Stimulated activated CD4-positive, alpha-beta T cell treated with anti-CD3 and anti-CD28 coated beads, Interleukin-2, amount 100 ng/mL, for 4 hours (primary cell): ENCODE data around the gene RUNX2.

Experiments used
- DNase-seq: peaks from one replicate; pipeline ENCODE4 v3.0.0-alpha.2; 2020; ENCODE audit warnings: low read depth

RUNX2 gene

DNA sequence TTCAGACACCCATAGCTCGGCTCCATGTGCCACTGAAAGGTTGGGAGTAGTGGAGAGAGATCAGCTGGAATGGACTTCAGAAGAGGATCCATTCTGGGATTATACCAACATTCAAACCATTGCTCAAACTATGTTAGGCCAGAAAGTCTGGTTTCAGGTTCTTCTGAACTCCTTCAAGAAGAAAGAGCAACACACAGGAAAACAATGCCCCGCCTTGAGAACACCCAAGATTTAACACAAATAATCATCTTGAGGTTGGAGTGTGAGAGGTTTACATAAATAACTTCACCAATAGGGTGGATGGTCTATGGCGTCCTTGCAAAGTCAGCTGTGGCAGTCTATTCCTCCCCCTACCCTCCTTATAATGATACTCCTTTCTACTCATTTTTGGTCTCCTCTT, 261.2 kb downstream of the RUNX2 start:
- no peak for DNase-seq

DNA sequence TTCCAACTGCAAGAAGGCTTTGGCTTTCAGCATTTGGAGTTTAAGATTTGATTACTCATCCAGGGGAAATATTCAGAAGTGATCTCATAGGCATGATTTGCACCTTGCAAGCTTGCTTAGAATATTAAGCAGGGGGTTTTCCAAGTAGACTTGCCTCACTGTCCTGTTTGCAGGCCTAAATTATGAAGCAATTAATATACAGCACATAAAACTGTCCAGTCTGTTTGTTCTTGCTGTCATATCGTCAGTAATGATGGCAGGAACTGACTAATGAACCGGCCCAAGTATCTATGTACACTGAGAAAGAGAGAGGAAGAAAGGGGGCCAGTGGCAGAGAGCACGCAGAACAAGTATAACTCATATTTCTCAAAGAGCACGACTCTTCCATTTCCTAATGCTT, 262.1 kb downstream of the RUNX2 start:
- no peak for DNase-seq

DNA sequence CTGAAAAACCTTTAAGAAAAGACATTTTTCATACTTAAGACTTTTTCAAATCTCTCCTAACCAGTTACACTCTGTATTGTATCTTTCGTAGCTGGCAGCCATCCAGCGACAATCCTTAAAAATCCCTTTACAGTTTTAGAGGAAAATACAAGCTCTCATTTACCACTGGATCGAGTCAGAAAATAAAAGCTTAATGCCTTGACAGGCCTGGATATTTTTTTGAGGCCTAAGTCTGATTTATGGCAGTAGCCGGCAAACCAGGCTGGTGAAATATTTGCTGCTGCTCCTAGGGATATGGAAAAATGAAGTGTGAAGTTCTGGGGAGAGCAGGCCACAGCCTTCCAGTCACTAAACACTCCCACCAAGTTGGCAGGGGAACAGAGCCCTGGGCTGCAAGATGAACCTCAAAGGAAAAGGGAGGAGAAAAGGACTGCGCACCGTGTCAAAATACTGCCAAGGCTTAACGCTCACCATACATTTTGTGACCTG, 262.6 kb downstream of the RUNX2 start:
- DNase-seq, result no peak

- DNase-seq, result no peak
These were observed 263.2 kb downstream of the RUNX2 start for GRCh38 chr6:45591306-45591705.

DNA sequence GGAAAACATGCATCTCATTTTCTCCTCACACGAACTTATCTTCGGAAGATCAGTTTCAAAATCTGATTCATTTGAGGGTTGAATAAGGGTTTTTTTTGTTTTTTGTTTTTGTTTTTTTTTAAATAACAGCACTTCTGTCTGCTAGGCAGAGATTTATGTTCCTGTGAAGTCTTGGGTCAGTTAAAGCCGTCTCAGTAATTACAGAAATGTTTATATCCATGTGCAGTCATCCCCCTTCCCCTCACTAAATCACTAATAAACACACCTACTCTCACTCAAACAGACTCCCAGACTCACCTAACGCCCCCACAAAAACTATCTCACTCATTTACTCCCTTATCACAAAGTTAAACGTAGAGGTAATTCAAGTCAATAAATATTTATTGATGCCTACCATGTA, 263.8 kb downstream of the RUNX2 start:
- no peak for DNase-seq

DNA sequence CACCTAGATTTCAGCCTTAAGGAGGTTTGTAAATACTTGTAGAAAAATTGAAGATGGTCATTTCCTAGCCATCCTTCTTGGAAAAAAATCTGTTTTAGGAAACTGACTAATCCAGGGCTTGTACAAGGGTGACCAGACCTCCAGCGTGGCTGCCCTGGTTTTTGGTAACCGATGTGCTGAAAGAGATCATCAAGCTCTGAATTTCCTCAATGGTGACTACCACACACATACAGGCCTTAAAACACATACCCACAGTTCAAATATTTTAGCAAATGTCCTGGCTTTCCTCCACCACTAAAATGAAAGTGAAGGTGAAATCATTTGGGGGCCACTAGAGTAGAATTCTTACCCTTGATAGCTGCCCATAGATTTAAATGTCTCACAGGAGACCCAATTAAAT, 264.9 kb downstream of the RUNX2 start:
- DNase-seq, result no peak

- no peak for DNase-seq
These were observed 267.1 kb downstream of the RUNX2 start for GRCh38 chr6:45595010-45595851.

DNA sequence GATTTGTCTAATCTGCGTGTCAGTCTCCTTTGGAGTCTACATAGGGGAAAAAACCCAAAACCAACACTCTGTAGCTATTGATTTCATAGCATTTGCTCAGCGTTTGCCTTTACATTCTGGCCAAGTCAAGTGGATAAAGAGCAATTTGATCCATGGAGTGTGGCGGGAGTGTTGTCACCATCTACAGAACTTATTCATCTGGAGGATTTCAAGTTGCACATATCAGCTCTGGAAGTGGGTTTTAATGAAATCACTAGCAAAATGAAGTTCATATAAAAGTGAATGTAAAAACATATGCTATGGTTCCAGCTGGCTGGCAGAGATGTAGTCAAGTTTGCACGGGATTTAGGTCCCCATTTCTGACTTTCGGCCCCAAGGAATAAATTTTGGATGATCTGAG, 269.3 kb downstream of the RUNX2 start:
- no peak for DNase-seq

DNA sequence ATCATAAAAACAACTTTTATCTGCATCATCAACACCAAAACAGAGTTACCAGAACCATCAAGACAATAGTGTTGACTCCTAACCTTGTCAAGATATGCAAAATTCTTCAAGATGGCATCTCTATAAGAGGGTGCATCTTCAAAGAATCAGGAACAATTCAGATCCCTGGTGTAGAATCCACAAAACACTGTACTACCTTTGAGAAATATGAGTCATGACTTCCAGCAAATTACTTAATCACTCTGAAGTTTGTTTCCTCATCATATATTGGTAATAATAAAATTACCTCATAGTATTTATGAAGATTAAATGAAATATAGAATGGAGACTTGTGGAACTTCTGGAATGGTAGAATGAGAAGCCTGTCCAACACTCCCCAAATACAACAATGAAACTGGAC, 270.9 kb downstream of the RUNX2 start:
- DNase-seq, result no peak

DNA sequence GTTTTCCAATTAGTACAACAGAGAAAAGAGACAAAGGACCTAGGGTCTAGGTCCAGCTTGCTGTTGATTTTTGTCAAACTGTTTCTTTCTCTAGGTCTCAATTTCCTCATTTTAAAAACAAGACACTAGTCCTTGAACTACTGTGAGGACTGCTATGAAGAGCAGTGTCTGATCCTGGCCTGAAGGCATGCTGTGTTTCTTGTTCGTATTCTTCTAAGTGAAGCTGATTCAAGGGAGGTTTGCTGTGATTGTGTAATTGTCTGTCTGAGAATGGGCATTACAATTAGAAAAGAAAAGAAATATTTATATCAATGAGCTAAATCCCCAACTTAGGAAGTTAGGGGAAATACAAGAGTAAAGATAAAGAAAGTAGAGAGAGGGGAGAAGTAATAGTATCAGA, 277.8 kb downstream of the RUNX2 start:
- DNase-seq, result no peak

DNA sequence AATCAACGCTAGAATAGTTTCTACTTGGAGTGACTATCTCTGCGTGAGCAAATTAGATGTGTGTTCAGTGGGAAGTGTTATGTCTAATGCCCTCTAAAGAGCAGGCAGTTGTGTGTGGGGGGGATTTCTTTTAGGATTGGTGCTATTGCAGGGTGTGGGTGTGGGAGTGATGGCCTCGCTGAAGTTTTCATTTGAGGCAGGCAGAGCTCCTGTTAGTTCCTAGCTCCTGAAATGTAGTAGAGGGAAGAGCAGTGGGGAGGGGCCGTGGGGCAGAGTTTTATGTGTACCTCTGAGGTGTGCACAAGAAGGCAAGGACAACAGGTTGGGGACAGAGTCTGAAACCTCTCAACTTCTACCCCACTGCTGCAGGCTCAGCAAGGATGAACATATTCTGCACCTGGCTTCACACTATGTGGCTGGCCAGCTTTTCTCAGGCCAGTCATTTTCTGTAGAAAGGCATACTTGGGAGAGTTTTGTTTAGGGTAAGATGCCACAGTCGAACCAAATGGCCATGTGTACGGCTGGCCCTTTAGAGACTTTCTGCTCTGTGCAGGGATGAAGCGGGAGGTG, 278.8 kb downstream of the RUNX2 start:
- DNase-seq, result no peak

DNA sequence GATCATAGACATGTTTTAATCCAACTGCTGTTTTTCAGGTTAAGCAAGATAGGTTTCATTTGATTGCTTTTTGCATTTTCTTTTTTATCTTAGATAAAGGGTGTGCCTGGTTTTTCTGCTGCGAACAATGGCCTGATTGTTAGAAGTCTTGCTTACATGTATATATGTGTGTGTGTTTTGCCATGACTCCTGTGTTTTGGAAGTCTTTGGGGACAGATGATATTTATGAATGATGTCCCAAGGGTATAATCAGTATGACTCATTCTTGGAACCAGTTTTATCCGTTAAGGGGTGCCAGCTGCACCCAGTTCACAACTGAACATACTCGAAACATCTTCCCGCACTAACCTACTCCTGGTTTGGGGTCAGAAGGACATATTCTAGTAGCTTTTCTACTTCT, 279.7 kb downstream of the RUNX2 start:
- no peak for DNase-seq

GRCh38 chr6:45608252-45608913, 280.3 kb downstream of the RUNX2 start:
- DNase-seq, result no peak

- no peak for DNase-seq
These were observed 281.1 kb downstream of the RUNX2 start for GRCh38 chr6:45609141-45609638.

DNA sequence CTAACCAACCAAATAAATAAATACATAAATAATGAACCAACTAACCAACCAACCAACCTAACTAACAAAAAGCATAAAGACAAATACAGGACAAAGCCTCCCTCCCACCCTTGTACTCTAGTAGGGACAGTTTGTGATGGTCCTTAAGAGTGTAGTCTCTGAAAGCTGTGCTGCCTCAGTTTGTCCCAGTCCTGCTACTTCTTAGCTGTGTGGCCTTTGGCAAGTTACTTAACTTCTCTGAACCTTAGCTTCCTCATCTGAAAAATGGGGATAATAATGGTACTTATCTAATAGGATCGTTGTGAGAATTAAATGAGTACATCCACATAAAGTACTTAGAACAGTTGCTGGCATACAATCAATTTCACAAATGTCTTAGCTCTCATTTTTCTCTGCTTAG, 282.2 kb downstream of the RUNX2 start:
- no peak for DNase-seq

GRCh38 chr6:45610832-45611231, 282.7 kb downstream of the RUNX2 start:
- no peak for DNase-seq

- no peak for DNase-seq
These were observed 283.4 kb downstream of the RUNX2 start for GRCh38 chr6:45611491-45611890.

DNA sequence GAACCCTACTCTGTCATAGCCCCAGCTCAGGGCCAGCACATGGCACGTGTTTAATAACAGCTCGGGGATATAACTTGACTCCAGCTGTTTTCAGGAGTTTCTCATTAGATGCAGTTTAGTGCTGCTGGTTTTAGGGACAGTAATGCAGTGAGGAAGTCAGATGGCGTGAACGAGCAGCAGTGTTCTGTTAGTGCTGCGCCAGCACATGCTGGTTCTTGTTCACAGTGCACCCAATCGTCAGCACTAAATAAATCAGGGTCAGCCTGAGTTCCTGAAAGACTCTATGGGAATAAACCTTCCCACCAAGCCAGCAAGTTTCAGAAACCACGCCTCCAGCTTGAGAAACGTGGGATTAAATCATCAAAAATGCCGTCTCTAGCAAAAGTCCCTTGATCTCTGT, 285.5 kb downstream of the RUNX2 start:
- no peak for DNase-seq

GRCh38 chr6:45614488-45615285, 286.6 kb downstream of the RUNX2 start:
- DNase-seq, result no peak

GRCh38 chr6:45616209-45616608, 288.1 kb downstream of the RUNX2 start:
- no peak for DNase-seq

DNA sequence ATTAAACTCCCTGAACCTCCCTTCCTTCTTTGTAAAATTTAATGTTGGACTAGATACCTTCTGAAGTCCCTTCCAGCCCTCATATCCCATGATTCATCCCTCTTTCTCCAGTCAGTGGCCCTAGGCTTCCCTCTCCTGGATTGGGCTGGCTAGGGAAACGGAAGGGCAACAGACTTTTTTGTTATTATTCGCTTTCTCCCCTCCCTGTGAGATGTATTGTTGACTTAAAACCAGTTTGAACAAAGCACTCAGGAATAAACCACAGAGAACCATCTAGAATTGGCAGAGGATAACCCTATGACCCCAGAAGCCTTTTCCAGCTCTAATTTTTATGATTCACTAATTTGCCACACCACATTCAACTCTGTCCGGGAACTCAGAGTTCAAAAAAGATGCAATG, 289.3 kb downstream of the RUNX2 start:
- no peak for DNase-seq

DNA sequence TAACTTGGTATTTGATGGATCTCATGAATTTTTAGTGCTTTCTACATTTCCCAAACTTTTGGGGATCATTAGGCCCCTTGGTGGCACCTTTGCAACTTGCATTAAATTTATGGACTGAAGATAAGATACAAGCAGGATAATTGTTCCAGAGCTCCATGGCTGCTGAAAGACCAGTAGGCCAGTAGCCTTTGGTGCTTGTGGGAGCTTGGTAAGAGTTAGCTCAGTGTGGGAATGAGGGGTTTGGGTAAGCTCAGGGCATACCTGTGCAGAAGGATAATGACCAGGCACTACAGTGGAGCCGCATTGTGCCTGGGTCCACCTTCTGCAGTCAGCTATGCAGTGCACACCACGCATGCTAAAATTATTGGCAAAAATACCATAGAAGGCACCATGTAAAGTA, 290.1 kb downstream of the RUNX2 start:
- DNase-seq, result no peak
